Natural killer cell (primary cell): ENCODE measurements around the gene BAG5. TPM values are rescaled to one million over a fixed set of nuclear protein-coding genes. Genes with fewer than 3 reads are reported as not detected.
A peak's percentile ranks its signal among the peaks of the same experiment; 100 is the strongest.

Experiments used
- ATAC-seq, 3 donors: fragments of 150-1000 bp in 2 of 3; fragments of 200-7000 bp in 1 of 3; cut with Tn5 transposase; 1 replicate in 1 of 3; 2 replicates in 2 of 3; pipeline ENCODE4 v1.10.0; 2021; ENCODE audit warnings: mild to moderate bottlenecking in 2 of 3, moderate library complexity in 2 of 3
- DNase-seq, 2 donors: peaks; one replicate each; pipeline versions ENCODE4 v3.0.0 to v3.0.0-alpha.2; 2013 to 2021; ENCODE audit warnings: mixed read lengths in 1 of 2
- H3K27ac ChIP-seq: one replicate; pipeline ENCODE4 v1.5.1; 2013; ENCODE audit warnings: mild to moderate bottlenecking, low read length
- H3K27me3 ChIP-seq: one replicate; pipeline ENCODE4 v1.6.1; 2013; ENCODE audit warnings: low read length; ENCODE audit not compliant: control insufficient read depth, insufficient read depth
- H3K36me3 ChIP-seq: one replicate; pipeline ENCODE4 v1.6.1; 2013; ENCODE audit warnings: low read length; ENCODE audit not compliant: control insufficient read depth, insufficient read depth
- H3K4me1 ChIP-seq: one replicate; pipeline ENCODE4 v1.6.1; 2013; ENCODE audit warnings: low read length; ENCODE audit not compliant: control insufficient read depth, insufficient read depth
- H3K4me3 ChIP-seq: one replicate; pipeline ENCODE4 v1.5.1; 2013; ENCODE audit warnings: low read length
- H3K9me3 ChIP-seq: one replicate; pipeline ENCODE4 v1.6.1; 2013; ENCODE audit warnings: low read length; ENCODE audit not compliant: control insufficient read depth, insufficient read depth
- H3K27ac Mint-ChIP-seq, 2 donors: one replicate each; pipeline ENCODE4 v1.8.0; 2022; ENCODE audit warnings: mild to moderate bottlenecking in 2 of 2, mixed read lengths in 2 of 2, moderate library complexity in 1 of 2
- H3K27me3 Mint-ChIP-seq, 2 donors: one replicate each; pipeline ENCODE4 v1.8.0; 2022; ENCODE audit warnings: low read depth in 2 of 2, mixed read lengths in 2 of 2
- H3K36me3 Mint-ChIP-seq: one replicate; pipeline ENCODE4 v1.8.0; 2022; ENCODE audit warnings: mixed read lengths
- H3K4me1 Mint-ChIP-seq, 2 donors: one replicate each; pipeline ENCODE4 v1.8.0; 2022; ENCODE audit warnings: mixed read lengths in 2 of 2
- H3K4me3 Mint-ChIP-seq: one replicate; pipeline ENCODE4 v1.8.0; 2022; ENCODE audit warnings: mild to moderate bottlenecking, moderate library complexity, mixed read lengths
- H3K9me3 Mint-ChIP-seq, 2 donors: one replicate each; pipeline ENCODE4 v1.8.0; 2022; ENCODE audit warnings: mixed read lengths in 2 of 2
- WGBS: methylation state at CpG from one replicate; pipeline ENCODE4 v1.1.7; 2013; ENCODE audit warnings: missing lambda C conversion rate; ENCODE audit not compliant: insufficient coverage; 5-methylcytosine and 5-hydroxymethylcytosine counted together
- intact Hi-C: fragments of 100-400 bp; cut with micrococcal nuclease; formaldehyde crosslinking; loops from one replicate; pipeline ENCODE4 v1.14.2; 2022
- total RNA-seq, 4 donors: library from RNA; stranded (reverse); fragments of 120-200 nt in 1 of 4; gene quantifications; one replicate each; pipeline versions ENCODE4 v1.2.3 to v1.2.4, GENCODE V29; 2013 to 2022
- TF ChIP-seq, protein P1 (sequence below): fragments of 200-600 bp; IDR thresholded peaks from one replicate; pipeline ENCODE4 v1.8.0; 2022; ENCODE audit warnings: antibody characterized with exemption

Gene BAG5
- total RNA-seq, 3 donors from 2014 or later (not counting 1 experiment from before 2014, with no cell fraction given) = 36.1 to 48.0 (median 47.0) TPM

DNA sequence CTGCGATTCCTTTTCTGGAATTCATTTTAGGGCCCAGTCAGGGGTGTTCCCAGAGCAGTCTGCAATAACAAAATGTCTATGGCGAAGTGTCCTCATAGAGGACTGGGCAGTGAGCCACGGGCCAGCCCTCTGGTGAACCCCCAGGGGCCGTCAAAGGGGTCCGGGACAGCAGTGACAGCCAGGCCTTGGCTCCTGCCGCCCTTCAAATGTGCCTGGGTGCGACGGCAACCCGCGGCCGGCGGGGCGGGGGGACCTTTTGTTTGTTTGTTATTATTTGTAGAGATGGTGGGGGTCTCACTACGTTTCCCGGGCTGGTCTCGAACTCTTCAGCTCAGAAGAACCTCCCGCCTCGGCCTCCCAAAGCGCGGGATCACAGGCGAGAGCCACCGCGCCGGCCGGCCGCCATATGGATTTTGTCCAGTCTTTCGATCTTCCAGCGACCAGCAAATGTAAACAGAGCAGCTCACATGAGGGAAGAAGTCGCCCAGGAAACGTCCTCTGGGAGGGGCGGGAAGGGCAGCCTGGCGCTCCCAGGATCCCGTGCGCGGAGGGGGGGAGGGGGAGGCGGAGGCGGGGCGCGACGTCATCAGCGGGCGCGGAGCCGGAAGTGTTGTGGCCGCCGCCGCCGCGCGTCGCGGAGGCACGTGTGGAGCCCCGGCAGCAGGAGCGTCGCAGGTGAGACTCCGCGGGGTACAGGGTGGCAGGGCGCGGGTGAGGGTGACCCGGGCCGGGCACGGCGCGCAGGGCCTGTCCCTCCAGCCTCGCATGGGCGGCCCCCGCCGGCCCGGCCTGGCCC lies 33.7 kb downstream of the BAG5 start, which contains the start of gene TRMT61A:
TRMT61A (plus strand) TSS at position 610 of the 796 bp plus-strand sequence. CDS start 783 bp downstream, outside the sequence.
- Histone ChIP-seq H3K4me1 (peaks cover 48% of the 10 kb centered on the region), H3K27me3 (no peaks in the 10 kb centered on the region), H3K36me3 (peaks cover 5% of the 10 kb centered on the region), H3K9me3 (no peaks in the 10 kb centered on the region), H3K4me3 (peak within 1 kb of the TSS; percentile 85), H3K27ac (peak within 1 kb of the TSS; percentile 88)
- TF ChIP-seq, protein P1, sequence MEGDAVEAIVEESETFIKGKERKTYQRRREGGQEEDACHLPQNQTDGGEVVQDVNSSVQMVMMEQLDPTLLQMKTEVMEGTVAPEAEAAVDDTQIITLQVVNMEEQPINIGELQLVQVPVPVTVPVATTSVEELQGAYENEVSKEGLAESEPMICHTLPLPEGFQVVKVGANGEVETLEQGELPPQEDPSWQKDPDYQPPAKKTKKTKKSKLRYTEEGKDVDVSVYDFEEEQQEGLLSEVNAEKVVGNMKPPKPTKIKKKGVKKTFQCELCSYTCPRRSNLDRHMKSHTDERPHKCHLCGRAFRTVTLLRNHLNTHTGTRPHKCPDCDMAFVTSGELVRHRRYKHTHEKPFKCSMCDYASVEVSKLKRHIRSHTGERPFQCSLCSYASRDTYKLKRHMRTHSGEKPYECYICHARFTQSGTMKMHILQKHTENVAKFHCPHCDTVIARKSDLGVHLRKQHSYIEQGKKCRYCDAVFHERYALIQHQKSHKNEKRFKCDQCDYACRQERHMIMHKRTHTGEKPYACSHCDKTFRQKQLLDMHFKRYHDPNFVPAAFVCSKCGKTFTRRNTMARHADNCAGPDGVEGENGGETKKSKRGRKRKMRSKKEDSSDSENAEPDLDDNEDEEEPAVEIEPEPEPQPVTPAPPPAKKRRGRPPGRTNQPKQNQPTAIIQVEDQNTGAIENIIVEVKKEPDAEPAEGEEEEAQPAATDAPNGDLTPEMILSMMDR = no peak
- Mint-ChIP-seq H3K4me1 (peaks cover 21 to 47% of the 10 kb centered on the region in 2 donors), H3K27me3 (no peaks in the 10 kb centered on the region), H3K4me3 (peak within 1 kb of the TSS; percentile 95), H3K36me3 (no peaks in the 10 kb centered on the region), H3K9me3 (no peaks in the 10 kb centered on the region), H3K27ac (peak within 1 kb of the TSS; percentile 67 to 86)
- intact Hi-C loops = no loop called here
- DNase-seq (peak; percentile 74 to 89), ATAC-seq (peak; percentile 86 to 91 (median 90))
- WGBS = 4% methylated on average over 65 of the region's 70 CpGs

DNA sequence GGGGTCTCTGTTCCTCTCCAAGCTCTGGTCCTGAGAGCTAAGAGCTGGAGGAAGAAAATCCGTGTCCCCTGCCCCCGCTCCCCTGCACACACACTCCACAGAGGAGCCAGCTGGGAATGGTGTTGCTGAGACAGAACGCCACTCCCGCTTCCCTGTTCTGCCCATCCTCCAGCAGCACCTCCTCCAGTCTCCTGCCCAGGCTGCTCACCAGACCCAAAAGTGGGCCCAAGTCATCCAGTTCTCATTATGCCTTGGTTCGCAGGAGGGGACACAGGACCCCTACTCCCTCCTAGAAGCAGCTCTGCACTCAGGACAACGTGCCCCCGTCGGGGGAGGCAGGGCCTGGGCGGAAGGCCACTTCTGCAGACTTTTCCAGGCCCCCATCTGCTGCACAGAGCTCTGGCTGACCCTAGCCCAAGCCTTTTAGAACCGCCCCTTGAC lies 34.3 kb downstream of the BAG5 start:
- intact Hi-C loops = no loop called here
- Histone ChIP-seq H3K36me3 (peaks cover 4% of the 10 kb centered on the region), H3K27me3 (no peaks in the 10 kb centered on the region), H3K9me3 (no peaks in the 10 kb centered on the region), H3K27ac (peak overlapping the region; percentile 88), H3K4me1 (peaks cover 48% of the 10 kb centered on the region), H3K4me3 (peak overlapping the region; percentile 85)
- peak overlapping the region; percentile 67 to 86 for H3K27ac Mint-ChIP-seq
- no peak for DNase-seq
- WGBS = 85% methylated on average over 10 of the region's 10 CpGs
- no peaks in the 10 kb centered on the region for H3K9me3 Mint-ChIP-seq
- peak overlapping the region; percentile 95 for H3K4me3 Mint-ChIP-seq
- no peak for ATAC-seq
- no peaks in the 10 kb centered on the region for H3K27me3 Mint-ChIP-seq
- TF ChIP-seq, protein P1 = no peak
- H3K36me3 Mint-ChIP-seq = no peaks in the 10 kb centered on the region
- peaks cover 21 to 47% of the 10 kb centered on the region in 2 donors for H3K4me1 Mint-ChIP-seq

DNA sequence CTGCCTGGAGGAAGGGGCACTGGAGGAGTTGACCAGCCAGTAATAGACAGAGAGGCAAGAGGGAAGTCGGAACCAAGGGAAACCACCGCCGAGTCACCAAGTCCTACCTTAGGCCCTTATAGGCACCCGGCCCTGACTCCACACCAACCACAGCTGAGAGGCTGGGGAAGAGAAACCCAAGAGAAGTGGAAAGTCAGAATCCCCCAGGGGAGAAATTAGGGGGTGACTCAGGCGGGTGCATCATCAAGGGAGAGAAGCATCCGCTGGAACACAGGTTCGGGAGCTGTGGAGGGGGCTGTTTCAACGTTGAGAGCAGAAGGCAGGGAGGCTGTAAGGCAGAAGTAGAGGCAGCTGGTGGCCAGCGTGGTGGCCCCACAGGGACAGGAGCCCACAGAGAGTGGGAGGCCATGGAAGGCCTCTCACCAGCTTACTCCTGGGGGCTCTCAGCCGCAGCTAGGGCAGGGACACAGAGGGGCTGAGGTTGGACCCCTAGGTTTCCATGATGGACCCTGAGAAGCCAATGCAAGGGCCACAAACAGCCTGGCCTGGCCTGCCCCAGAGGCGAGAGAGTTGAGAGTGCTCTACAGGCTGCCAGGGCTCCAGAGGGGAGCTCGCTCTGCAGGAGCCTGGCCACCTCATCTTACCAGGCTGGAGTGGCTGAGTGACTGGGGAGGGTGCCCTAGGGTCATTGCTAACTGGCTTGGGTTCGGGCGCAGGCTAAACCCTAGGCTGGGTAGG lies 34.9 kb downstream of the BAG5 start:
- peaks cover 51% of the 10 kb centered on the region for H3K4me1 ChIP-seq
- H3K4me3 Mint-ChIP-seq = peak overlapping the region; percentile 95
- H3K4me1 Mint-ChIP-seq = peaks cover 21 to 47% of the 10 kb centered on the region in 2 donors
- no peaks in the 10 kb centered on the region for H3K27me3 Mint-ChIP-seq
- H3K27ac Mint-ChIP-seq = peak overlapping the region; percentile 67 to 76
- no peaks in the 10 kb centered on the region for H3K9me3 ChIP-seq
- WGBS = 83% methylated on average over 11 of the region's 14 CpGs
- H3K27ac ChIP-seq = peak overlapping the region; percentile 11
- no peaks in the 10 kb centered on the region for H3K36me3 Mint-ChIP-seq
- ATAC-seq (no peak), DNase-seq (no peak)
- intact Hi-C loops = no loop called here
- H3K4me3 ChIP-seq = no peak overlapping the region
- TF ChIP-seq, protein P1 = no peak
- H3K9me3 Mint-ChIP-seq = no peaks in the 10 kb centered on the region
- no peaks in the 10 kb centered on the region for H3K36me3 ChIP-seq
- H3K27me3 ChIP-seq = no peaks in the 10 kb centered on the region
